Activated B cell treated with CpG ODN at 0.5 μM for 24 hours (primary cell): Measurements from ENCODE around the gene SLC10A7. TPM values are rescaled to one million over a fixed set of nuclear protein-coding genes. Genes with fewer than 3 reads are reported as not detected.

Source experiments
- ATAC-seq: fragments of 200-7000 bp; cut with Tn5 transposase; one replicate; pipeline ENCODE4 v1.10.0; 2021; ENCODE audit warnings: low read depth, mild to moderate bottlenecking, moderate library complexity
- CTCF ChIA-PET: fragments of 350-600 bp; sonication (Branson Sonifier 250); formaldehyde crosslinking; loops from one replicate; lab custom pipeline; 2021; ENCODE audit warnings: antibody characterized with exemption; lab: Charles Lee
- POLR2A ChIA-PET: fragments of 350-600 bp; sonication (Branson Sonifier 250); formaldehyde crosslinking; loops from one replicate; lab custom pipeline; 2021; ENCODE audit warnings: antibody characterized with exemption; lab: Charles Lee
- DNase-seq: peaks from one replicate; pipeline ENCODE4 v3.0.0; 2022
- H3K27ac Mint-ChIP-seq: one replicate; pipeline ENCODE4 v1.8.0; 2020; ENCODE audit warnings: mixed read lengths
- H3K27me3 Mint-ChIP-seq: one replicate; pipeline ENCODE4 v1.8.0; 2021; ENCODE audit warnings: mixed read lengths
- H3K36me3 Mint-ChIP-seq: one replicate; pipeline ENCODE4 v1.8.0; 2021; ENCODE audit warnings: low read depth, mixed read lengths
- H3K4me1 Mint-ChIP-seq: one replicate; pipeline ENCODE4 v1.8.0; 2021; ENCODE audit warnings: mixed read lengths
- H3K4me3 Mint-ChIP-seq: one replicate; pipeline ENCODE4 v1.8.0; 2020; ENCODE audit warnings: mild to moderate bottlenecking, mixed read lengths
- H3K9me3 Mint-ChIP-seq: one replicate; pipeline ENCODE4 v1.8.0; 2020; ENCODE audit warnings: mixed read lengths
- CTCF ChIP-seq: fragments of 200-600 bp; IDR thresholded peaks from one replicate; pipeline ENCODE4 v1.8.0; 2022; ENCODE audit warnings: antibody characterized with exemption, mild to moderate bottlenecking
- intact Hi-C: fragments of 100-400 bp; cut with micrococcal nuclease; formaldehyde crosslinking; loops from one replicate; pipeline ENCODE4 v1.15.1; 2024
- total RNA-seq: library from RNA; stranded (reverse); gene quantifications from 2 replicates; pipeline ENCODE4 v1.2.3, GENCODE V29; 2022

SLC10A7 gene
- total RNA-seq, 1 donor from 2014 or later, result 16.3 TPM

DNA sequence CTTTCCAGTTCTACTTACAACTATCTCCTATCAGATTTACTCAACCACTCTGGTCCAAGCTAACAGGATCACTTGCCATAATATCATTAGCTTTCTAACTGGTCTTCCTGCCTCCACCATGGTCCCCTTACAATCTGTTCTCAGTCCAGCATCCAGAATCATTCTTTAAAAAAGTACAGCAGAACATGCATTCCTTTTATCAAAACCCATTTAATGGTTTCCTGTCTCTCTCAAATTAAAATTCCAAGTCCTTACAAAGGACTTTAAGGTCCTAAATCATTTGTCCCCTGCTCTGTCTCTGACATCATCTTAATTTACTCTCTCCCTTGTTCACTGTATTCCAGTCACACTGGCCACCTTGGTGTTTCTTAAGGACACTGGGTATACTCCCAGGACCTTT is 202.8 kb downstream of the SLC10A7 start:
- Mint-ChIP-seq H3K27me3 (no peaks in the 10 kb centered on the region), H3K27ac (no peak overlapping the region), H3K9me3 (no peaks in the 10 kb centered on the region), H3K4me1 (no peaks in the 10 kb centered on the region), H3K36me3 (peaks cover 7% of the 10 kb centered on the region), H3K4me3 (no peak overlapping the region)
- intact Hi-C loops, result no loop called here
- ChIA-PET POLR2A (no interaction called here), CTCF (no interaction called here)
- DNase-seq, result no peak
- no peak for ATAC-seq
- TF ChIP-seq CTCF, result no peak

GRCh38 chr4:146317783-146318182 is 204.0 kb downstream of the SLC10A7 start:
- intact Hi-C loops, result no loop called here
- H3K36me3 Mint-ChIP-seq, result peaks cover under 1% of the 10 kb centered on the region
- ChIA-PET POLR2A (no interaction called here), CTCF (no interaction called here)
- H3K9me3 Mint-ChIP-seq, result no peaks in the 10 kb centered on the region
- DNase-seq (no peak), ATAC-seq (no peak)
- no peak for TF ChIP-seq CTCF
- H3K27ac Mint-ChIP-seq, result no peak overlapping the region
- H3K27me3 Mint-ChIP-seq, result no peaks in the 10 kb centered on the region
- no peak overlapping the region for H3K4me3 Mint-ChIP-seq
- no peaks in the 10 kb centered on the region for H3K4me1 Mint-ChIP-seq

GRCh38 chr4:146315184-146315583 is 206.6 kb downstream of the SLC10A7 start:
- H3K27me3 Mint-ChIP-seq, result no peaks in the 10 kb centered on the region
- H3K27ac Mint-ChIP-seq, result no peak overlapping the region
- intact Hi-C loops, result no loop called here
- ATAC-seq, result no peak
- no peak for DNase-seq
- no peaks in the 10 kb centered on the region for H3K4me1 Mint-ChIP-seq
- POLR2A ChIA-PET, result no interaction called here
- no peaks in the 10 kb centered on the region for H3K9me3 Mint-ChIP-seq
- no peaks in the 10 kb centered on the region for H3K36me3 Mint-ChIP-seq
- CTCF ChIA-PET, result no interaction called here
- TF ChIP-seq CTCF, result no peak
- no peak overlapping the region for H3K4me3 Mint-ChIP-seq

DNA sequence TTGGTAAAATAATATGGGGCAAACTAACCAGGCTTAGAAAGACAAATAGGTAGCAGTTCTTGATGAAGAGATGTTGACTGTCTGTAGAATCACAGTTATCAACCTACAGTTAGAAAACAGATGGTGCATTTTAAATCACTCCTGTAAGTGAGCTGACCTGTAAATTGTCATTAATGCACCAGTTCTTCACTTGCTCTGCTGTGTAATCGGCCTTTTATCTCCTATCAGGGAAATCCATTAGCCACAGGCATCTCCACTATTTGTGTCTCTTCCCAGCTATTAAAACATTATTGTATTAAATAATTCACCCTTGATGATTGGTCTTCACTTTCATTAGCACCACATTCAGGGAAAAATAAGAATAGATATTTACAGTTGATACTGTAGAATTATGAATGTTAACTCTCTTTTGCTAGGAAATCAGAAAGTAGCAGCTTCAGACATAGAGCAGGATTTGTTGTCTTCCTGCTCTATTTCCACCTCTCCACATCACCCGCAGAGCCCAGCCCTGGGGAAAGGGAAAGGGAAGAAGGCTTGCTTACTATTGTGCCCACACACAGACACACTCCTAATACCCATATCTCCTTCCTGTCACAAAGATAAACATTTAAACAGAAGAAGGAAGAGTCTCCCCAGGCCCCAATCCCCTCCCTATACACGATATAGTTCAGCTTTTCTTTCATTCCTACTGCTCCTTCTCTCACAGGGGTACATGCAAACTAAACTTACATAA is 210.3 kb downstream of the SLC10A7 start:
- ATAC-seq (no peak), DNase-seq (no peak)
- ChIA-PET CTCF (no interaction called here), POLR2A (no interaction called here)
- H3K4me3 Mint-ChIP-seq, result no peak overlapping the region
- no peaks in the 10 kb centered on the region for H3K36me3 Mint-ChIP-seq
- H3K27me3 Mint-ChIP-seq, result no peaks in the 10 kb centered on the region
- no peak for TF ChIP-seq CTCF
- H3K27ac Mint-ChIP-seq, result no peak overlapping the region
- no peaks in the 10 kb centered on the region for H3K9me3 Mint-ChIP-seq
- intact Hi-C loops, result no loop called here
- H3K4me1 Mint-ChIP-seq, result no peaks in the 10 kb centered on the region

GRCh38 chr4:146310319-146311021 is 211.3 kb downstream of the SLC10A7 start:
- TF ChIP-seq CTCF, result no peak

More at GRCh38 chr4:146310319-146311021, 211.3 kb downstream of the SLC10A7 start:
- ATAC-seq (no peak), DNase-seq (no peak)
- H3K4me1 Mint-ChIP-seq, result no peaks in the 10 kb centered on the region
- intact Hi-C loops, result no loop called here
- CTCF ChIA-PET, result no interaction called here
- H3K4me3 Mint-ChIP-seq, result no peak overlapping the region
- H3K36me3 Mint-ChIP-seq, result peaks cover 2% of the 10 kb centered on the region
- H3K27ac Mint-ChIP-seq, result no peak overlapping the region
- no peaks in the 10 kb centered on the region for H3K27me3 Mint-ChIP-seq
- H3K9me3 Mint-ChIP-seq, result no peaks in the 10 kb centered on the region
- POLR2A ChIA-PET, result no interaction called here
